SK-N-SH treated with all-trans-retinoic acid at 6 μM for 48 hours (cell line): ENCODE data around the gene CERS2.

Experiments used
- ARNTL ChIP-seq: fragments of 450-650 bp; formaldehyde crosslinking; IDR thresholded peaks from 2 replicates; pipeline ENCODE4 v1.5.0; 2020; ENCODE audit warnings: low read depth, mild to moderate bottlenecking, moderate library complexity, borderline replicate concordance
- PATZ1 ChIP-seq: fragments of 250-450 bp; sonication (Bioruptor Pico); IDR thresholded peaks from 2 replicates; pipeline ENCODE4 v1.8.0; 2020; ENCODE audit warnings: mild to moderate bottlenecking, moderate library complexity, borderline replicate concordance
- TSHZ2 ChIP-seq: fragments of 250-450 bp; sonication (Bioruptor Pico); IDR thresholded peaks from 2 replicates; pipeline ENCODE4 v1.5.0; 2020; ENCODE audit warnings: mild to moderate bottlenecking, moderate library complexity
- ZNF70 ChIP-seq: fragments of 450-650 bp; formaldehyde crosslinking; IDR thresholded peaks from 2 replicates; pipeline ENCODE4 v1.5.0; 2020; ENCODE audit warnings: mild to moderate bottlenecking, moderate library complexity

- no peak for TF ChIP-seq ARNTL (CRISPR knock-in tag)
- TF ChIP-seq PATZ1 (CRISPR knock-in tag): no peak
- no peak for TF ChIP-seq ZNF70 (CRISPR knock-in tag)
- no peak for TF ChIP-seq TSHZ2 (CRISPR knock-in tag)
Measured at GRCh38 chr1:150968491-150968890, 6.1 kb downstream of the CERS2 start.
